K562 (cell line): ENCODE data around the gene TRIM37. TPM values are rescaled to one million over a fixed set of nuclear protein-coding genes. Genes with fewer than 3 reads are reported as not detected.

Experiments used
- ATAC-seq: fragments of 200-7000 bp; cut with Tn5 transposase; 3 replicates; pipeline ENCODE4 v1.9.1; 2020; ENCODE audit warnings: moderate library complexity
- BruUV-seq: library from RNA; stranded (reverse); fragments of 400-500 nt; replicated peaks from 2 replicates; lab custom pipeline; 2021; lab: Mats Ljungman, UMichigan
- CTCF ChIA-PET: fragments of 300-600 bp; formaldehyde crosslinking; extraction: SDS; loops from one replicate; lab custom pipeline; 2021; ENCODE audit warnings: low intra/inter-chr PET ratio; lab: Yijun Ruan, JAX
- POLR2A ChIA-PET: fragments of 300-600, 350-650 bp; sonication (Branson Sonifier 250); formaldehyde crosslinking; extraction: SDS; loops from one replicate; lab custom pipeline; 2021; ENCODE audit warnings: antibody characterized with exemption, inconsistent platforms; lab: Yijun Ruan, JAX
- DNase-seq, 4 experiments: peaks; one replicate each; pipeline versions ENCODE4 v3.0.0 to v3.0.0-alpha.2; 2011 to 2018; ENCODE audit warnings: low spot score in 3 of 4, mixed read lengths in 3 of 4; ENCODE audit errors: extremely low read depth in 1 of 4
- FAIRE-seq: peaks from 2 replicates; lab custom pipeline; 2011; peaks lifted over from hg19 to GRCh38; lab: Jason Lieb, UNC
- H2AFZ ChIP-seq: 2 replicates; pipeline ENCODE4 v1.6.0; 2011; ENCODE audit warnings: low read depth, low read length, control low read depth, inconsistent platforms
- H3K27ac ChIP-seq: fragments of 200-600 bp; 3 replicates; pipeline ENCODE4 v1.8.0; 2011; ENCODE audit warnings: low read depth, mild to moderate bottlenecking, control low read depth, inconsistent platforms, low read length, moderate library complexity, mixed read lengths; ENCODE audit errors: extremely low read depth
- H3K27me3 ChIP-seq, 2 experiments: fragments of 300-600 bp in 1 of 2; 2 replicates in 1 of 2; 3 replicates in 1 of 2; pipeline versions ENCODE4 v1.6.0 to v1.8.0; 2011; ENCODE audit warnings: inconsistent platforms in 2 of 2, low read length in 2 of 2, mild to moderate bottlenecking in 1 of 2, mixed read lengths in 1 of 2, moderate library complexity in 1 of 2; ENCODE audit not compliant: control insufficient read depth in 2 of 2, insufficient read depth in 2 of 2
- H3K36me3 ChIP-seq: fragments of 300-600 bp; 3 replicates; pipeline ENCODE4 v1.8.0; 2011; ENCODE audit warnings: mild to moderate bottlenecking, low read length, inconsistent platforms; ENCODE audit not compliant: control insufficient read depth, insufficient read depth
- H3K4me1 ChIP-seq, 2 experiments: fragments of 200-600 bp in 1 of 2; replicated peaks in 1 of 2; 2 replicates in 1 of 2; 3 replicates in 1 of 2; pipeline versions ENCODE4 v1.5.1 to v1.8.0; 2011; ENCODE audit warnings: inconsistent platforms in 2 of 2, low read length in 2 of 2, mild to moderate bottlenecking in 1 of 2, mixed read lengths in 1 of 2, moderate library complexity in 1 of 2; ENCODE audit not compliant: control insufficient read depth in 2 of 2, insufficient read depth in 2 of 2
- H3K4me2 ChIP-seq: 2 replicates; pipeline ENCODE4 v1.6.1; 2011; ENCODE audit warnings: low read length, control low read depth, inconsistent platforms, mixed read lengths; ENCODE audit not compliant: insufficient read depth
- H3K4me3 ChIP-seq: fragments of 200-600 bp; sonication (generic), shearing (Covaris generic); 2 replicates; pipeline ENCODE4 v1.5.1; 2016; ENCODE audit warnings: control low read depth, inconsistent platforms
- H3K79me2 ChIP-seq: fragments of 200-600 bp; 3 replicates; pipeline ENCODE4 v1.8.0; 2011; ENCODE audit warnings: low read length, inconsistent platforms; ENCODE audit not compliant: control insufficient read depth, insufficient read depth
- H3K9ac ChIP-seq, 2 experiments: 2 replicates each; pipeline versions ENCODE4 v1.6.0 to v1.6.1; 2011; ENCODE audit warnings: low read depth in 2 of 2, low read length in 2 of 2, control low read depth in 1 of 2, inconsistent platforms in 1 of 2, mild to moderate bottlenecking in 1 of 2, mixed read lengths in 1 of 2; ENCODE audit not compliant: insufficient read depth in 1 of 2
- H3K9me1 ChIP-seq: one replicate; pipeline ENCODE4 v1.6.0; 2011; ENCODE audit warnings: inconsistent platforms, mild to moderate bottlenecking, low read length, moderate library complexity; ENCODE audit not compliant: control insufficient read depth, insufficient read depth
- H3K9me3 ChIP-seq: replicated peaks from 2 replicates; pipeline ENCODE4 v1.5.1; 2011; ENCODE audit warnings: low read depth, low read length, inconsistent platforms; ENCODE audit not compliant: control insufficient read depth, insufficient read depth
- H4K20me1 ChIP-seq: replicated peaks from 2 replicates; pipeline ENCODE4 v1.6.1; 2011; ENCODE audit warnings: low read length, inconsistent platforms, mixed read lengths; ENCODE audit not compliant: control insufficient read depth, insufficient read depth
- ATF7 ChIP-seq: fragments of 450-650 bp; IDR thresholded peaks from 2 replicates; pipeline ENCODE4 v1.7.1; 2014; ENCODE audit warnings: mild to moderate bottlenecking, moderate library complexity
- CC2D1A ChIP-seq: fragments of 450-650 bp; IDR thresholded peaks from 2 replicates; pipeline ENCODE4 v1.6.1; 2017; ENCODE audit warnings: mild to moderate bottlenecking
- CREB1 ChIP-seq, 2 experiments: sonication (generic) in 1 of 2; formaldehyde crosslinking in 1 of 2; IDR thresholded peaks; 2 replicates each; pipeline versions ENCODE4 v1.6.1 to v1.8.0; 2012 to 2022; ENCODE audit warnings: inconsistent platforms in 1 of 2, mild to moderate bottlenecking in 1 of 2, missing genetic modification reagents in 1 of 2, moderate library complexity in 1 of 2
- CREM ChIP-seq: IDR thresholded peaks from 2 replicates; pipeline ENCODE4 v1.6.1; 2014; ENCODE audit warnings: antibody characterized with exemption, low read depth
- GABPB1 ChIP-seq: sonication (generic); formaldehyde crosslinking; IDR thresholded peaks from 2 replicates; pipeline ENCODE4 v1.8.0; 2022; ENCODE audit warnings: mild to moderate bottlenecking, missing genetic modification reagents
- JUND ChIP-seq, 2 experiments: IDR thresholded peaks; 2 replicates in 1 of 2; 3 replicates in 1 of 2; pipeline ENCODE4 v1.6.1; 2011; ENCODE audit warnings: borderline replicate concordance in 2 of 2, low read depth in 2 of 2, low read length in 2 of 2, improper control_type of control experiment in 1 of 2, missing biosample characterization in 1 of 2, missing genetic modification characterization in 1 of 2, missing genetic modification reagents in 1 of 2
- KAT8 ChIP-seq: fragments of 450-650 bp; IDR thresholded peaks from 2 replicates; pipeline ENCODE4 v1.6.1; 2016; ENCODE audit warnings: low read depth, mild to moderate bottlenecking
- KDM5B ChIP-seq: fragments of 200-600 bp; sonication (generic); IDR thresholded peaks from 2 replicates; pipeline ENCODE4 v1.6.1; 2012; ENCODE audit warnings: low read depth, mild to moderate bottlenecking, moderate library complexity, low read length, control low read depth, inconsistent platforms; ENCODE audit not compliant: insufficient replicate concordance
- NFIC ChIP-seq: fragments of 450-650 bp; IDR thresholded peaks from 2 replicates; pipeline ENCODE4 v1.6.1; 2017; ENCODE audit warnings: mild to moderate bottlenecking, inconsistent platforms
- NFXL1 ChIP-seq: fragments of 450-650 bp; formaldehyde crosslinking; IDR thresholded peaks from 2 replicates; pipeline ENCODE4 v1.4.0; 2021; ENCODE audit warnings: mild to moderate bottlenecking
- NUFIP1 ChIP-seq: fragments of 450-650 bp; IDR thresholded peaks from 2 replicates; pipeline ENCODE4 v1.6.1; 2018; ENCODE audit not compliant: partially characterized antibody
- POLR2AphosphoS5 ChIP-seq: IDR thresholded peaks from 2 replicates; pipeline ENCODE4 v1.6.1; 2011; ENCODE audit warnings: mild to moderate bottlenecking, low read depth, low read length, moderate library complexity; ENCODE audit not compliant: control insufficient read depth, insufficient read depth
- SMAD4 ChIP-seq: fragments of 250-450 bp; sonication (Bioruptor Pico); conservative IDR thresholded peaks from 2 replicates; pipeline ENCODE4 v1.8.0; 2021; ENCODE audit warnings: inconsistent platforms, mild to moderate bottlenecking, moderate library complexity
- SRSF9 ChIP-seq: fragments of 200-400 bp; formaldehyde crosslinking; IDR thresholded peaks from 2 replicates; pipeline ENCODE4 v1.6.1; 2017; ENCODE audit warnings: low read depth, low read length, borderline replicate concordance
- ZNF24 ChIP-seq: fragments of 450-650 bp; IDR thresholded peaks from 2 replicates; pipeline ENCODE4 v1.6.1; 2016
- ZNF347 ChIP-seq: fragments of 450-650 bp; formaldehyde crosslinking; IDR thresholded peaks from 2 replicates; pipeline ENCODE4 v1.4.0; 2020; ENCODE audit warnings: low read depth, mild to moderate bottlenecking, moderate library complexity
- ZNF384 ChIP-seq: IDR thresholded peaks from 2 replicates; pipeline ENCODE4 v1.6.1; 2012; ENCODE audit warnings: low read depth, low read length, improper control_type of control experiment
- ZNF707 ChIP-seq: fragments of 250-450 bp; sonication (Bioruptor Pico); conservative IDR thresholded peaks from 2 replicates; pipeline ENCODE4 v1.8.0; 2022; ENCODE audit warnings: inconsistent platforms, mild to moderate bottlenecking, moderate library complexity
- WGBS: fragments of 100-300 bp; shearing (Covaris generic); methylation state at CpG from one replicate; pipeline ENCODE4 v1.1.6; 2016; ENCODE audit warnings: low coverage, mixed read lengths; ENCODE audit not compliant: insufficient coverage; ENCODE audit errors: missing lambda C conversion rate; 5-methylcytosine and 5-hydroxymethylcytosine counted together
- in situ Hi-C: fragments of 300-500 bp; cut with MboI; formaldehyde crosslinking; loops from 4 replicates; pipeline ENCODE4 v1.15.0; 2018; ENCODE audit warnings: inconsistent platforms, mixed read lengths
- intact Hi-C: fragments of 100-400 bp; cut with micrococcal nuclease; formaldehyde crosslinking; loops from 2 replicates; pipeline ENCODE4 v1.14.2; 2022
- polyA plus RNA-seq, 8 experiments: library from polyadenylated mRNA; depleted of rRNA in 4 of 8; stranded (reverse) in 5 of 8; unstranded in 3 of 8; fragments of >200 nt; fragmentation: Nextera tagmentation in 2 of 8; fragmentation: Illumina TruSeq in 1 of 8; extraction: Ambion mirVana in 2 of 8; extraction: Trizol in 1 of 8; gene quantifications; 2 replicates each; pipeline versions ENCODE4 v1.2.1 to v1.2.3, GENCODE V29; 2011 to 2014; ENCODE audit warnings: inconsistent platforms in 1 of 8, missing spikeins in 1 of 8
- total RNA-seq, 7 experiments: library from RNA; depleted of rRNA in 6 of 7; stranded (reverse); fragments of >200 nt in 6 of 7; fragmentation: Illumina TruSeq in 2 of 7; extraction: Trizol in 2 of 7; gene quantifications; 2 replicates each; pipeline versions ENCODE4 v1.2.1 to v1.2.3, GENCODE V29; 2011 to 2021; ENCODE audit warnings: low replicate concordance in 1 of 7
- TF ChIP-seq, protein P1 (sequence below): fragments of 250-450 bp; sonication (Bioruptor Pico); IDR thresholded peaks from 2 replicates; pipeline ENCODE4 v1.8.0; 2022; ENCODE audit warnings: moderate library complexity, mild to moderate bottlenecking, inconsistent platforms
- TF ChIP-seq, protein P2 (sequence below): fragments of 450-650 bp; formaldehyde crosslinking; IDR thresholded peaks from 2 replicates; pipeline ENCODE4 v1.4.0; 2022; ENCODE audit warnings: missing genetic modification characterization
- TF ChIP-seq, protein P3 (sequence below), 2 experiments: fragments of 450-650 bp in 1 of 2; sonication (generic) in 1 of 2; formaldehyde crosslinking in 1 of 2; IDR thresholded peaks in 1 of 2; conservative IDR thresholded peaks in 1 of 2; 2 replicates each; pipeline versions ENCODE4 v1.6.1 to v1.8.1; 2016 to 2023; ENCODE audit warnings: mild to moderate bottlenecking in 2 of 2, moderate library complexity in 2 of 2, inconsistent platforms in 1 of 2, missing genetic modification reagents in 1 of 2

The TRIM37 gene
- total and polyA plus RNA-seq, 9 of the 15 experiments (the other 6 are each of a cell fraction or from before 2014, with no cell fraction given): 4.5 to 31.4 (median 23.8) TPM

DNA sequence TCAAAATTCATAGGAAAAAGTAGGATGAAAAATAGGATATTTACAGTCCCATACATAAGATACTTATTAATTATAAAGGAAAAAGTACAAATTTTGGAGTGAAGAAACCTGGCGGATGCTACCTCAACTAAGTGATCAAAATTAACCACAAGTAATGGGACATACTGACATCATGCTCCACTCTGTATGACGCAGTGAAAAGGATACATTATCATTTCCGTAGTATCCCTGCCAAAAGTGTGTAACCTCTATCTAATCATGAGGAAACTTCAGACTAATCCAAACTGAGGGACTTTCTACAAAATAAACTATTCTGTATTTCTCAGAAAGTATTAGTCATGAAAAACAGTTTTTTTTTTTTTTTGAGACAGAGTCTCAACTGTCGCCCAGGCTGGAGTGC is 60.5 kb downstream of the TRIM37 start:
- Histone ChIP-seq H3K27ac (peak overlapping the region; percentile 27; the same call in 2 of the 3 replicates), H3K9ac (no peak overlapping the region), H3K4me1 (no peaks in the 10 kb centered on the region), H3K36me3 (peaks cover 81% of the 10 kb centered on the region), H3K9me1 (no peaks in the 10 kb centered on the region), H3K27me3 (no peaks in the 10 kb centered on the region), H3K9me3 (no peaks in the 10 kb centered on the region), H3K4me2 (no peak overlapping the region), H4K20me1 (no peaks in the 10 kb centered on the region), H3K79me2 (no peaks in the 10 kb centered on the region), H2AFZ (no peak overlapping the region), H3K4me3 (no peak overlapping the region)
- DNase-seq (peak in 2 of 4 experiments; percentile 4 to 10), FAIRE-seq (no peak), ATAC-seq (0 out of 3 replicates have a peak, but pooled peaks have one; percentile 34)
- POLR2A ChIA-PET: interaction anchor here (0.7 to 1.2 kb wide), 2 partner anchors 11 to 389 kb away, joined by 3 read pairs; no protein-coding TSS in a partner anchor
- CTCF ChIA-PET: no interaction called here
- intact Hi-C loops: no loop called here
- in situ Hi-C loops: no loop called here
- BruUV-seq: no TSS peak
- 84% methylated on average over 4 of the region's 4 CpGs for WGBS
- TF ChIP-seq POLR2AphosphoS5 (no peak), ZNF384 (peak; percentile 50; the same call in 1 of the 2 replicates), ZNF347 (CRISPR knock-in tag) (no peak), NUFIP1 (no peak), ZNF24 (no peak), CREM (peak; percentile 58), KAT8 (no peak), CREB1 (IDR thresholded peaks at IDR 0.05) (peak; percentile 42; the same call in 1 of the 2 replicates), CREB1 (CRISPR knock-in tag; IDR thresholded peaks at IDR 0.05) (peak; percentile 60; the same call in 1 of the 2 replicates), KDM5B (no peak), GABPB1 (CRISPR knock-in tag) (0 out of 2 replicates have a peak, but pooled peaks have one; percentile 14), ATF7 (0 out of 2 replicates have a peak, but pooled peaks have one; percentile 28), JUND (IDR thresholded peaks at IDR 0.05; ENCODE audit: borderline replicate concordance, low read depth, low read length) (peak; percentile 37; the same call in 1 of the 2 replicates), JUND (tag; IDR thresholded peaks at IDR 0.05; ENCODE audit: borderline replicate concordance, low read depth, low read length) (no peak), NFIC (0 out of 2 replicates have a peak, but pooled peaks have one; percentile 17), CC2D1A (no peak), ZNF707 (CRISPR knock-in tag) (no peak), SMAD4 (CRISPR knock-in tag) (no peak), NFXL1 (CRISPR knock-in tag) (no peak), SRSF9 (no peak)
- TF ChIP-seq, protein P1, sequence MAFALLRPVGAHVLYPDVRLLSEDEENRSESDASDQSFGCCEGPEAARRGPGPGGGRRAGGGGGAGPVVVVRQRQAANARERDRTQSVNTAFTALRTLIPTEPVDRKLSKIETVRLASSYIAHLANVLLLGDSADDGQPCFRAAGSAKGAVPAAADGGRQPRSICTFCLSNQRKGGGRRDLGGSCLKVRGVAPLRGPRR (CRISPR knock-in tag): no peak
- TF ChIP-seq, protein P2, sequence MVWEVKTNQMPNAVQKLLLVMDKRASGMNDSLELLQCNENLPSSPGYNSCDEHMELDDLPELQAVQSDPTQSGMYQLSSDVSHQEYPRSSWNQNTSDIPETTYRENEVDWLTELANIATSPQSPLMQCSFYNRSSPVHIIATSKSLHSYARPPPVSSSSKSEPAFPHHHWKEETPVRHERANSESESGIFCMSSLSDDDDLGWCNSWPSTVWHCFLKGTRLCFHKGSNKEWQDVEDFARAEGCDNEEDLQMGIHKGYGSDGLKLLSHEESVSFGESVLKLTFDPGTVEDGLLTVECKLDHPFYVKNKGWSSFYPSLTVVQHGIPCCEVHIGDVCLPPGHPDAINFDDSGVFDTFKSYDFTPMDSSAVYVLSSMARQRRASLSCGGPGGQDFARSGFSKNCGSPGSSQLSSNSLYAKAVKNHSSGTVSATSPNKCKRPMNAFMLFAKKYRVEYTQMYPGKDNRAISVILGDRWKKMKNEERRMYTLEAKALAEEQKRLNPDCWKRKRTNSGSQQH (CRISPR knock-in tag): no peak
- TF ChIP-seq, protein P3, sequence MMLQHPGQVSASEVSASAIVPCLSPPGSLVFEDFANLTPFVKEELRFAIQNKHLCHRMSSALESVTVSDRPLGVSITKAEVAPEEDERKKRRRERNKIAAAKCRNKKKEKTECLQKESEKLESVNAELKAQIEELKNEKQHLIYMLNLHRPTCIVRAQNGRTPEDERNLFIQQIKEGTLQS (IDR thresholded peaks at IDR 0.05): peak; percentile 19; the same call in 1 of the 2 replicates
- TF ChIP-seq, protein P3 (CRISPR knock-in tag; conservative IDR thresholded peaks at IDR 0.05): no peak
